Stimulated activated CD4-positive, alpha-beta T cell treated with anti-CD3 and anti-CD28 coated beads, Interleukin-1b, Interleukin-23, amount 100 ng/mL, for 48 hours (primary cell): ENCODE results near the gene GPR171.

ENCODE experiments used
- DNase-seq: peaks from one replicate; pipeline ENCODE4 v3.0.0-alpha.2; 2020

The GPR171 gene

DNA sequence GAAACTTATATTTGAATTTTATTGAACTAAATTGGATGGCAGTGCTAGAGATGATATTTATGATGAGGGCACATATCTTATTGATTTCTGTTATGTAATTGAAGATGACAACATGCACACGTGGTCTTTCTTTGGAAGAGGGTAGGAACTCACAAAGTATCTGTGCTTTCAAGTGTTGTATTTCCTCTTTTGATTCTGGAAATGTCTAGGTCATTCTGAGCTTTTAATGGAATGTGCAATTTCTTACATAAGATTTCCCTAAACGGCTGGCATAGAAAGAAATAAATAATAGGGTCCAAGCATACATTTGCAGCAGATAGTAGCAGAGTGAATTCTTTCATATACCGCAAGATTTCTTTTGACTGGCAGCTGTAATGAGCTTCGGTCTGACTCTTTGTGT is 10.1 kb upstream of the GPR171 start:
- no peak for DNase-seq

DNA sequence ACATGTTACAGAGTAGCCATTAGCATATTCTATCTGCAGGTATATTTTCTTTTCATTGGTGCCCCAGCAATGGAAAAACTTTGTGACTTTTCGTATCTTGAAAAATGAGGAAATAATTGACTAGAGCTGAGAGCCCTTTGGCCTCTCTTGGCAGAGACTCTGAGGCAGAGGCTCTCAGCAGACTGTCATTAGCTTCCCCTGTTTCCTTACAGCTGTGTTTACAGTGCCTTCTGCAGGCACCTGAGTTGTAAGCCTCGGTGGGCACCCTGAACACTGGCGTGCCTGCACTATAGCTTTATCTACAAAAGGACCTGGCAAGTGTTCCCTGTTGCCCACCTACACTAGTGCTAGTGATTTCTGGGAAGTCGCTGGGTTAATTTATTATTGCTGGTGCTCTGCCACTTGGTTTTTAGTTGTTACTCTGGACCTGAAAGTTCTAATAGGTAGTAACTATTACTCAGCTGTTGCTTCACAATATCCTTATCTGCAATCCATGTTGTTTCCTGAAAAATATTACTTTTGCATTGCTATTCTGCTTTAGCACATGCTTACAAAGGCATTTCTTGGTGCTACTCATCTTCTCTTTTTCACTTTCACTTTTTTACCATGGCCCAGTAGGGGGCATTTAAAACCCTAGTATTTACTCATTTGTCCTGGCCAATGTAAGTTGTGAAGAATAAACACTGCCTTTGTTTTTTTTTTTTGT is 7.8 kb upstream of the GPR171 start:
- no peak for DNase-seq

DNA sequence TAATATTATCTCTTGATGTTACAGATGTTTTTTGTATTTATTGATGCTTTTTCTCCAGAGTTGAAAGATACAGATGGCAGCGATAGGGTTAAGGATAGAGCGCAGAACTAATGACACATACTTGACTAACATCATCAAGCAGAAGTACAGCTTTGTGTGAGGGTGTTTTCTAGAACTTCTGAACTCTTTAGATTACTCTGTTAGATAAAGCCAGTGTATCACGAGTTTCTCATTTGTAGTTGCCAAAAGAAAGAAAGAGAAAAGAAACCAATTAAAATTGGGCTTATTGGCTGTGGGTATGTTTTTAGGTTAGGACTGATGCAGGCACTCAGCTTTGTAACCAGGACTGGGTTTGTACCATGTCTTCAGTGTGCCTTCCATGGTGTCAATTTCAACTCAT is 6.6 kb upstream of the GPR171 start:
- DNase-seq, result no peak

DNA sequence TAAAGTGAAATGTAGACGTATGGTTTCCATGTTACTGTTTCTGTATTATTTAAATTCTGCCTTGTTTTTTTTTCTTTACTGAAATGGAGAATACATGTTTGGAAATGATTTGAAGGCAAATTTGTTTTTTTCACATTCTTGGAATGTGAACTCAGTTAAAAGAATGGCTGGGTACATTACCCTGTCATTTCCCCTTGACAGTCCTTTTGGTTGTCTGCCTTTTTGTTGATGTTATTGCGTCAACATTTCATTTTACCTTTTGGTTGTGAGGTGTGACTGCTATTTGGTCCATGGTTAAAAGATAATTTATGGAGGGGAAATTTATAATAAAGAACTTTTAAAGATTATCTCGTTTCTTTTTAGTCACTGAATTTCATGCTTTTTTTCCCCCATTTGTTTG is 3.2 kb upstream of the GPR171 start:
- DNase-seq, result no peak

DNA sequence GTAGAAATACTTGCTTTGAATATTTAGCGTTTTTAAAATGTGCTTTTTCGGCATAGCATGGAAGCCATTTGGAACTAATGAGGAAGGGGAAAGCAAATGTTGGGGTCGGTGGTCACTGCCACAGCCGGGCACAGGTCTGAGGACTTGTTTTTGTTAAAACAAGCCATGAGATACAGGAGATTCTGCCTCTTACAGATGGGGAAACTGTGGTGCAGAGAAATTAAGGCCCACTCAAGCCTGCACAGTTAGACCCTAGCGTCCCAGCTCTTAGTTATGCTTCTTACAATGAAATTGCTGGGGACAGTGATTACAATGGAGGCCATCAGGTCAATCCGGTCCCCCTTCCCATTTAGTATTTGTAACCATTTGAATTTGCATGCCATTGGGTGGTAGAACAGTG is 2.5 kb upstream of the GPR171 start:
- DNase-seq, result no peak

DNA sequence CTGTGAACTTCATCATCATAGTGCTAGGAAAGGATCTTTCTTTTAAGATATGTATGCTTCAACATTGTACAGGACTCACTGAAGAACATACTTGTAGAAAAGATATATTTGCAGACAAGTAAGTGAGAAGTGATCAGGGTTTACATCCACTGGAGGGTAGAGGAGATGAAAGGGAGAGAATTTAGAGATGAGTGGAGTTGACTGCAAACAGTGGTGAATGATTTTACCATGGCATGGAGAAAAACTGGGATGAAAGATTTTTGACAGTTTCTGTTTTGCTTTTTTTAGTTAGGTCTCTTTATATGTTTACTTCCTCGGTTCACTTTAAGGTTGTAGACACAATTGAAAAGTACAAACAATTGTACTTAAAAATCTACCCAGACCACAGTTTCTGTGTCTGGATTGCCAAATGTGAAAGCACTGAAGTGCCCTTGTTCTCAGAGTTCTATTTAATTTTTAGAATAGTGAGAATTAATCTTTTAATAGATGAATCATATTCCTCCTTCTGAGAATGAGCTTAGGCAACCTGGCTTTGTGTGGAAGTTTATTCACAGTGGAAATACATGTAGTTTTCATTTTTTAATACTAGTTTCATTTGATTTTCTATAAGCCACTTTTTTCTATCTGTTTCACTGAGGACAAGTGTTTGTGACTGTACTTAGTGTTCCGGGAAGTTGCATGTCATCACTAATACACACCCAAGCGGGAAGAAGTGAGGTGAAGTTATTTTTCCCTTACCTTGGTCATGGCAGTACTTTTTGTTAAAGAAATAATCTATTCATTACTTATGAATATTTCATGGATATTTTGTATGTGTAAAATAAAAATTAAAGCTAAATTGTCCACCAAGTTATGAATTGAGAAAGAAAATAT is 1.8 kb upstream of the GPR171 start:
- DNase-seq, result no peak

DNA sequence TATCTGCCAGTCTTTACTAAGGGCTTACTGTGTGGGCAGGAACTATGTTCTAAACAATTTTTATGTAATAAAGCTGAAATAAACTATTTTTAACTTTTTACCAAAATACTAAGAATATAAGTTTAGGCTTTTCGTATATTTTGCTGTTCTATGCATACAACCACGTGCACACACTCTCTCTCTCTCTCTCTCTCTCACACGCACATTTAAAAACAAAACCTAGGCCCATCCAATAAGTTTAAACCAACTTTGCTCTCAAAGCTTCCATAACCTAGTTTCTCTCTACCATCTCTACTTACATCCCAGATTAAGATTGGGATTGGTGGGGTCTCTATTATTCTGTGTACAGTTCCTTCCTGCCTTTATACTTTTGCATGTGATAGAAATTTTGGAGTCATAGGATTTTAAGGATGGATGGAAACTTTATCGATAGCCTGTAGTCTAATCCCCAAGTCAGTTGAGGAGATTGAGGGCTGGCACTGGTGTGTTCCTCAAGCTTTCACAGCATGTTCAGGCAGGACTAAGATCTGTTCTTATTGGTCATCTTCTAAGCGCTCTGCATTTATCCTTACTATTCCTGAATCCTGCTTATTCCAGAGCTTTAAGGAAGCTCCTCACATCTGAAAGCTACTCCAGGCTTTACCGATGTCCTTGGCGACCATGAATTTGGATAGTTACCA is 1.8 kb downstream of the GPR171 start:
- DNase-seq, result no peak

DNA sequence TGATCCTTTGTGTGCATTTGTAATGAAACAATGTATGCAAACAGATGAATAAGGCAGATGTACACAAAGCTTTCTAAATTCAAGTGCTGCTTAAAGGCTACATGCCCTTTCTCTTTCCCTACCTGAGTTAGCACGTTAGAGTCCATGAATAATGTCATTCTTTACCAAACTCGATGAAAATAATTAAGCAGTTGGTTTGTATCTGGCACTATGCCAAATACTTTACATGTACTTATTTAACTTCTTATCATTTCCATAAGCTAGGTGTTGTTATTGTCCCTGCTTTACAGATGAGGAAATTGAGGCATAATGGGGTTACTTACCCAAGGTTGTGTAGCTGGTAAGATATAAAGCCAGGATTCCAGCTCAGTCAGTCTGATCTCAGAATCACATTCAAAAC is 2.4 kb downstream of the GPR171 start:
- DNase-seq, result no peak

DNA sequence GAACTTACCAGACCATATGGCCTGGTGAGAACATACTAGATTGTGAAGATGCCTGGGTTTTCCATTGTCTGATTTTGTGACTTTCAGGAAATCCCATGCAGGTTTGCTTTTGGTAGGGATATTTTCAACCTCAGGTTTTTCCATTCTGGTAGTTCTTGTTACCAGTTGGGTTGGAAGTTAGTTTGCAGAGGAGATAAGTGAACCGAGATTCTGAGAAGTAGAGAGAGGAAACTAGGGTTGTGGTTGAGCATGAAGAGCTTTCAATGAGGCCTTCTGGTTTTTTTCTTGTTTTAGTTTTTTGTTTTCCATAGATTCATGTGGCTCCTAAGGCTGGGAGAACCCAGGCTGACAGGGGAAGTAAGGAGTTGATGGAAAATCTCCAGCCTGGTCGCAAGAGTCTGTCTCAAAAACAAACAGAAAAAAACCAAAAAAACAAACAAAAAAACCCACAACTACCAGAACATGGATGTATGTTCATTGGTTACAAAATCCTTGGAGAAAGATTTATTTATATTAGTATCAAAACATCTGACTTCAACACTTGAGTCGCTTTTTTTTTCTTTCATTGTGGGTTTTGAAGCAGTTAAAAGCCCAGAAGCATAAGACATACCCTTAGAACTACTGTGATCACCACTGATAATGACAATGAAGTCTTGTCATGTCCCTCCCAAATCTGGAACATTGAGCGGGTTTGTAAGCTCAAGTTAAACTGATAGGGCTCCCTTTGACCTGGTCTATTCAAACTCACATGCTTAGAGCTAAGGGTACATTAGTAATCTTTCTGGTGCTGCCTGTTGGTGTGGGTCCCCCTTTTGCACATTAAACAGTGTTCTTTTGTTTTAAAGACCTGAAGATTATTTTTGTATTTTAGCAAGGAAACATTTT is 3.2 kb downstream of the GPR171 start:
- DNase-seq, result no peak

DNA sequence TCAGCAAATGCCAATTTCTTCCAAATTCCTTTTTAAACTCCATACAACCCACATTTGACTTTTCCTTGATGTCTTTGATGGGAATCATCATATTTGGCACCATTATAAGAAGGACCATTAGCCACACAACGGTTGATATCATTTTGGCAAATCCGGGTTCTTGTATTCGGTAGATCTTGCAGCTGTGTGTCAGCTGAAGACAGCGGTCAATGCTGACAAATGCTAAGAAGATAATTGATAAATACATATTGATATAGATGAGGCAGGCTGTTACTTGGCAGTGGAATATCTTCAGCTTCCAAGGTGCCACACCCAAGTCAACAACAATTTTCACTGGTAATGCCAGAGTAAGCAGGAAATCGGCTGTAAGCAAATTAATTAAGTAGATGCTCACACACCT is 4.2 kb downstream of the GPR171 start:
- DNase-seq, result no peak

DNA sequence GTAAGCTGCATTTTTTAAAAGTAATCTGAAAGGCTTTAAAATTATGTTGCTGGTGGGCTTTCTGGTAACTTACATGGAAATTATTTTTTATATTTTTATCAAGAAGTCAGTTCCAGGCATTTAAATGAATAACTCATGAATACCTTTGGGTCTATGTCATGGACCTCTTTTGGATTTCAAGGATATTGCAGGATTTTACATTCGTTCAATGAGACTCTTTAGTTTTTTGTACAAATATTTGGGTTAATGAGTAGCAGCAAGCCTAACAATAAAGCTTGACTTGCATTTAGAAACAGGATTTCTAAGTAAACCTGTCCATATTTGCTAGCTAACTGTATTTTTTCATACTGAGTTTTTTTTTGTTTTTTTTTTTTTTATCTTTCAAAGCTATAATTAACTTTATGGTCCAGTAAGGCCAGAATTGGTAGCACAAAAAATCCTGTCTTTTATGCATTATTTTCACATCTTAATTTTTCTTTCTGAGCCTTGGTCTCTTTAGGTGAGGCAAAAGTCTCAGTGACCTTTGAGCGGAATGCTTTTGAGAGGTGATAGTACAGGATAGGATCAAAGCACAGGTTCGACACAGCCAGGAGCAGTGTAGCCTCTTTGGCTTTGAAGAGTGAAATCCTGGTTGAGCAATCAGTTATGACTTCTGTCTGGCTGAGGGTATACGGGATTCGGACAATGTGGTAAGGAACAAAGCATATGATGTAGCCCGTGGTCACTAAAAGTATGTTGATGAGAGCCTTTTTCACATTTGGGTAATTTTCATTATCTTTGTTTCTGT is 4.8 kb downstream of the GPR171 start:
- DNase-seq, result no peak

DNA sequence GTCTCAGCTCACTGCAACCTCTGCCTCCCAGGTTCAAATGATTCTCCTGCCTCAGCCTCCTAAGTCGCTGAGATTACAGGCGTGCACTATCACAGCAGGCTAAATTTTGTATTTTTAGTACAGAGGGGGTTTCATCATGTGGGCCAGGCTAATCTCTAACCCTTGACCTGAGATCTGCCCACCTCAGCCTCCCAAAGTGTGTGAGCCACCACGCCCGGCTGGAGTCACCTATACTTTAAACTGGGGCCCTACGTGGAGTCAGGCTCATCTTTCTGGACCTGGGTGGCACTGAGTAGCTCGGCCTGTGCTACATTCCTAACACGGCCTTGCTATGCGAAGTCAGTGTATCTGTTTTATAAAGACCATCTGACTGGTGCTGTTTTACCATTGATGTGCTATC is 5.8 kb downstream of the GPR171 start:
- no peak for DNase-seq

DNA sequence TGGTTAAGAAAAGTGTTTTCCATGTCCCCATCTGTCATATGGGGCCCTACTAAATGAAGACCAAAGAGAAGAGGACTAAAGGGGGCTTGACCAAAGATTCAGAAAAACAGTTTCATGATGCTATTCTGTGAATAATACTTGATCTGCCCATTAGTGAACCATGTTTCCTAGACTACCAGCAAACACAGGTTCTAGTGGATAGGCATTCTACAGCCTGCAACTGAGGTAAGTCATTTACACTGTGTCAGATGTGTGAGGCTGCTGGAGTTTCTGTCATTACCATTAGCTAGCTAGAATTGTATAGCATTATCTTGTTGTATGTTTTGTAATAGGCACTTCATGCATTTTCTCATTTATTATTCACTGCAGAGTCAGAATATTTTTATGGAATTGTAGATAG is 6.6 kb downstream of the GPR171 start:
- DNase-seq, result no peak

DNA sequence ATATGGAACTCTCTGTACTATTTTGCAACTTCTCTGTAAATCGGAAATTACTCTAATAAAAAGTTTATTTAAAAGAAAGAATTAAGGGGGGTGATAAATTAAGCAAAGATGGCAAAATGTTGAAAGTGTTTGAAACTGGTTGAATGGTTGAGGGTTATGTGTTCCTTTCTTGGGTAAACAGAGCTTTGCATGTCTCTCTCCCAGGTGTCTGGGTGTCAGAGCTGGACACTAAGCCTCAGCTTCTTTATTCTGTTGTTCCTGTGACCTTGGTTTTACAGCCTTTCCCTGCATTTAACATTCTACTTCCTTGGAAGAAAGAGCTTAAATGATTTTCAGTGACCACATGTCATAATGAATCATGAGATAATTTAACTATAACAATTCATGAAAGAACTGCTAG is 7.2 kb downstream of the GPR171 start:
- DNase-seq, result no peak

DNA sequence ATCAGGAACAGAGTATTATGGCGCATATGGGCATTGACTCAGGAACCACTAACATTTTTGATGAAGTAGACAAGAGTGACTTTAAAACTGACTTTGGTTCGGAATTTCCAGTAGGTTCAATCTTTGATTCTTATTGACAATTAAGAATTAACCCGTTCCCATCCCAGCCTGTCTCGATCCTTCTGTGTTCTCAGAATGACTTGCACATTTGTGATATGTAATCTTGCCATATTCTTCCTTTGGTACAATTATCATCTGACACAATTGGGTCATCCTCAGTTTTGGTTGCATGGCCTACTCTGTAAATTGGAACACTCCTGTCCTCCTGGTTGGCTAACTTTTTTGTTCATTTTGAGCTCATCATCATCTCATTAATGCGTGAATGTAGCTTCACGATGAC is 10.5 kb downstream of the GPR171 start:
- no peak for DNase-seq

DNA sequence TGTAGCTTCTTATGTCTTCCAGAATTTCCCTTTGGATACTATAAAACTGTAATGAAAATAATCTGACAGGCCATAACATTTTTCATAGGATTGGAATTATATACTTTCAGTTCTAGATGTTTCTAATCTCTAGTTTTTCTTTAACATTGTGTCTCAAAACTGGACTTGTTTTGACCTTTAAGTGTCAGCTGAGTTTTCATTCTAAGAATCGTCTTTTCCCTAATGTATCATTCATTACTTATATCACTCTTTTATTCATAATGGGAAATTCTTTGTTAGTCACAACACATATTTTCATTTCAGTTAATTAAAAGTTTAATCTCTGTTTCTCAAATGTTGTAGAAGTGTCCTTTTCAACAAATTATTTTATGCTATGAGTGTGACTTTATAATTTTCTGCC is 11.9 kb downstream of the GPR171 start:
- no peak for DNase-seq

DNA sequence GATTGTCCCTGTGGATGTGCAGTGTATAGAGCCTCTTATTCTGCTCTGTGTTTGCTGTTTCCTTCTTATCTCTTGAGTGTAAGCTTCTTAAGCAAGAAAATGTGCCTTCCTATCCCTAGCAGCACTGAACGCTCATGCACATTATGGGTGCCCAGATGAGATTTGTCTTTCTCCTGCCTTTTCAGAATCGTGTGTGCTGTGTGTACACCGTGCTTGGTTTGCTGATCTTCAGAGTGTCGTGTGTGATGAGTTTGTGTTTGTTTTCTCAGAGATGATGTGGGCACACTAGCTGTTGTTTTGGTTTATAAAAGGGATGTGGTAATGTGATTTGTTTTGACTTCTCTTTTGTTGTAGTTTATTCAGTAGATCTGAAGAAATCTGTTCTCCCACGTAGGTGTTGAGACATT is 19.7 kb downstream of the GPR171 start:
- no peak for DNase-seq

DNA sequence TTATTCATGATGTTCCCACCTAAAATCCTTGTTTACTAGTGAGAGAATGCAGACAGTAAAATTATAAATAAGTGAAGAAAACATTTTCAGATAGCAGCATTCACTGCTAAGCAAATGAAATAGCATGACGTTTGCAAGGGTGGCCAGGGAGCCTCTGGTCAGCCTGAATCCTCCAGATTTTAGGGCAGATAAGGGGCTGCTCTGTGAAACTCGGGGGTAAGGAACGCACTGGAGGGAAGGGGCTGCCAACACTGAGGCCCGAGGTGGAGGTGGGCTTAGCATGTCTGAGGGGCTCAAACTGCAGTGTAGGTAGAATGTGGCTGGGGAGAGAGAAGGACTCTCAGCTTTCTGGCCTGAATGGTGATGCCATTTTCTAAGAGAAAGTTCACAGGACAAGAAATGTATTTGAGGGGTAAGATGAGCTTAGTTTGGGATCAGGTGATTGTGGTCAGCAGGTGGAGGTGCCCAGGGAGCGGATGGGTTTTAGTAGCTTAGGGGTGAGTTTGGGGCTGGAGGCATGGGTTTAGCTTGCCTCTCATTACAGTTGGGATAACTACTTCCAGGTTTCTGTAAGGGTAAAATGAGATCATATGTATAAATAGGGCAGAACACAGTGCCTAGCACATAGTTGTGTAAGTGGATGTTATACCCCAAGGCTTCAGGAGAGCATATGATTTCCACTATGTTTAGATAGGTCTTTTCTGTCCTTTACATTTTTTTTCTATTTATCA is 20.5 kb downstream of the GPR171 start:
- no peak for DNase-seq

DNA sequence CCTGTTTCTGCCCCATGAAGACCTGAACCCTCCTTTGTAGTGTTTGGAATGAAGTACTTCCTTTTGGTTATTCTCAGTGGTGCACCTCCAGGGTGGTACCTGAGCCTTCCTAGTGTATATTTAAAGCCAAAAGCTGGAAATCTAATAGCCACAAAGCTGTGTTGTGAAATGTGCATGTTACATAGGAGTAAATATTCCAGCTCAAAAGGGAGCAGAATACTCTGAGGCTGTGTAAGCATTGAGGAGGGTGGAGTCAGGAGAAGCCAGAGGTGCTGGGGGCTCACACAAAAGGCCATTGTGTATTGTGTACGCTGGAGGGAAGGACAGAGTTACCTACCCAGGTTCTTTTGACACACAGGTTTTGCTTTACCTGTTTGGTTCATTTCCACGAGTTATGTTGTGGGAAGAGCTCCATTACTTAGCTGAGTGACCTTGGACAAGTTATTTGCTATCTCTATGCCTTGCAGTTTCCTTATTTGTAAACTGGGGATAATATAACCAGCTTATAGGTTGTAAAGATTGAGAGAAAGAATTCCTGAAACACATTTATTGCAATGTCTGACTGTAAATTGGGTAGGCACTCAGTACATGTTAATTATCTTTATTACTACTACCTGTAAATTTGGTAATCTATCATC is 24.7 kb downstream of the GPR171 start:
- no peak for DNase-seq

DNA sequence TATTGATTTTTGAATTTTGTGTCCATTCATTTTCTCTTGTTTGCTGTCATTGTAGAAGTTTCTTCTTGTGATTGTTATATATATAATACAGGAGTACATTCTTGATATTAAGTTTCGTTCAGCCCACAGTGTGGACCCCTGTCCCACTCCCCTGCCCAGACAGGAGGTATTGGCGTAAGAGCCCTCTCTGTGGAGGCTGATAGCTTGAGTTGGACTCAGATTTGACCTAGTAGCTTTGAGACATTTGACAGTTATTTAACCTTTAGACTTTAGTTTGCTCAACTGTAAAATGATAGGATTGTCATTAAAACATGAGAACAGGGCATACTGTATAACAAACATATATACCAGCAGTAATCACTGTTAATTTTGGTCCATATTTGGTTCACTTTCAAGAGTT is 27.1 kb downstream of the GPR171 start:
- no peak for DNase-seq

DNA sequence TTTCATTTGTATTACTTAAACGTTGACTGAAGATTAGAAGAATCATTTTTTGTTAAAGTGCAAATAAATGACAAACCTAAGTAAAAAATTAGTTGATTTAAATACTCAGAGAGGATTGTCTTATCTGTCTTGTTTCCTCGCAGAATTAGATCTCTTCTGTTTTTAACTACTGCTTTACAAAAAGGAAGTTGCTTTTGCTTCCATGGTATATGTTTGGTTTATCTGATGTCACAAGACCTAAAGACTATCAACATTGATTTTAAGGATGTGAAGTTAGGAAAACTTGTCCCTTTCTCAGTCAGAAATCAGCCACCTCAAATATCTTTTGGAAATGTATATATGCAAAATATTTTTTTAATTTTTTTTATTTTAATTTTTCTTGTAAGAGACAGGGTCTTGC is 28.7 kb downstream of the GPR171 start:
- no peak for DNase-seq
